Kidney capillary endothelial cell (primary cell): ENCODE measurements around the gene CUX1.
"Not testable (repeated sequence)": the region's sequence is repeated elsewhere in the genome, so short reads cannot be mapped to it uniquely, and the experiment has no call there.

Experiments used
- DNase-seq: peaks from one replicate; pipeline ENCODE4 v3.0.0-alpha.2; 2018; ENCODE audit warnings: low spot score

Gene CUX1

DNA sequence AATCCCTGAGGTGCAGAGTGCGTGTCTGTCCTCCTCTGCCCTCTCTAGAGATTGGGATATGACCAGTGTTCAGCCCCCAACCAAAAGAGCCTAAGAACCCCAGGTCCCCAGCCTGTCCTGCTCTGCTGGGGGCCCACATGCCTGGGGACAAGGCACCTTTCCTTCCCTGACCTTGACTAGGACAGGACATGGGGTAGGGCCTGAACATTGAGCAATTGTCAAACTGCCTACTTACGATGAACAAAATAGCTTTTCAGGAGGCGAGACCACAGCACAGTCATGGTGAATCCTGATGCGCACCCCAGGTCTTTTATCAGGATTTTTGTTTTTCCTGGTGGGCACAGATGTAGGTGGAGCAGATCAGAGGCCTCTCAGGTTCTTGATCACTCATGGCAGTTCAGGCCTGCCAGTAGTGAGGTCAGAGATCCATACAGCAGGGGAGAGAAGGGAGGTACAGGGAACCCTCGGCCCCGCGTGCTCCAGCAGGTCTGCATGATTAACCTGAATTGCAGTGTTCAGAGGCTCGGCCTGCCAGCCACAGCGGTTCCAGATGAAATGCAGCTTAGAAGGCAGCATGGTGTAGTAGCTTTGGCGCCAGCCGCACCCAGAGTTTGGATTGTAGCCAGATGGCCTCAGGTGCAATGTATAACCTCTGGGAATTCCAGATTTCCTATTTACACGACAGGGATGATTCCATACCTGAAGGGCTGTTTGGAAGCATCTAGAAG, 191.3 kb downstream of the CUX1 start:
- DNase-seq, result no peak

DNA sequence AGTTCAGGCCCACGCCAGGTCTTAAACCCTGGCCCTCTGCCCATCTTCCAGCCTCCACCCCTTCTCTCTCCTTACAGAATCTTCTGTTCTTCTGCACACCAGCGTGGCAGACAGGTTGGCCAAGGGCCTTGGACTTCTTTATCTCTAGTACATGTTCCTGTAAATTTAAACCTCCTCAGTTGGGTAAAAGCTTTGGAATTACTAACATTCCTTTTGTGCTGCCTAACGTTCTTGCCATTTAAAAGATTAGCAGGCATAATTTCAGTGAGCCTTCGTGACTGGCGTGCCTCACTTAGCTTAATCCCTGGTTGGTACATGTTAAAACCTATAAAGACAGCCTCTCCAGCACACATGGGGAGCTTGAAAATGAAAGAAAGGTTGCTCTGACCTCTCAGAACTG, 192.2 kb downstream of the CUX1 start:
- DNase-seq, result no peak

DNA sequence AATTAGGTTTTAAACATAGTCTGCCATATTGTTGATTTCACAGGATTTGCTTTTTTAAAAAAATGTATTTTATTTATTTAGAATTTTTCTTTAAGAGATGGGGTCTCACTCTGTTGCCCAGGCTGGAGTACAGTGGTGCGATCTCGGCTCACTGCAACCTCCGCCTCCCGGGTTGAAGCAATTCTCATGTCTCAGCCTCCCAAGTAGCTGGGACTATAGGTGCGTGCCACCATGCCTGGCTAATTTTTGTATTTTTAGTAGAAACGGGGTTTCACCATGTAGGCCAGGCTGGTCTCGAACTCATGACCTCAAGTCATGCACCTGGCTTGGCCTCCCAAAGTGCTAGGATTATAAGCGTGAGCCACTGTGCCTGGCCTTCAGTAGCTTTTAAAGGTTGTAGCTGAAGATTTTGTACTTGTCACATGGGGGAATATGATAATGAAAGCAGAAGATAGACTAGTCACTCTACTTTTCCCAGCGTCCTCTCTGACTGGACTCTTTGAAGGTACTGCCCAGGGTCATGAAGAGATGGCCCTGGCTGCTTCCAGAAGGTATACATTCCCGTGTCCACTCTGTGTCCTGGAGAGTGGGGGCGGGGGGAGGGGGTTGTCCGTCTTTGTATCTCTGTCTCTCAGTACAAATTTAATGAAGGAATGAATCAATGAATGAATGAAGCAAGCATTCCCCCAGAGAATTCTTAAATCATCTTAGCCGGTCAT, 194.8 kb downstream of the CUX1 start:
- DNase-seq, result not testable (repeated sequence)

DNA sequence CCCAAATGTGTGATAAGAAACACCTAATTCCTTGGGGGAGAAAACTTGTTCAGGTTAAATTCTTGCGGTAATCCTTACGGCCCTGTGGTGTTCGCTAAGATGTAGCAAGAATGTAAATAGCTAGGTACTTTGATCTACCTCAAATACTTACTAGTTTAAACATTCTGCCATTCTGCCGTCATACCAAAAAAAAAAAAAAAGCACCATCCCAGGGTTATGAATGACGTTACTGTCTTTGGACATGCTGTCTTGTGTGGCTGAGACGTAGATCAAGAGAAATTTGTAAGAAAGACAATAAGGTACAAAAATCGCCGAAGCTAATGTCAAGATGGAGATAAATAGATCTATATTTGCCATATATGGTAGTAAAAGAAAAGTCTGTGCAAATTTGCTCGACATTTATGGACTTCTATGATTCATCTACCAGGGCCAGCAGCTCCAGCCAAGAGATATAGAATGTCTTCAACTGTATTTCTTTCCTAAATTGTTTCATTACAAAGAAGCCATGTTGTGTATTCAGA, 195.6 kb downstream of the CUX1 start:
- DNase-seq, result no peak

DNA sequence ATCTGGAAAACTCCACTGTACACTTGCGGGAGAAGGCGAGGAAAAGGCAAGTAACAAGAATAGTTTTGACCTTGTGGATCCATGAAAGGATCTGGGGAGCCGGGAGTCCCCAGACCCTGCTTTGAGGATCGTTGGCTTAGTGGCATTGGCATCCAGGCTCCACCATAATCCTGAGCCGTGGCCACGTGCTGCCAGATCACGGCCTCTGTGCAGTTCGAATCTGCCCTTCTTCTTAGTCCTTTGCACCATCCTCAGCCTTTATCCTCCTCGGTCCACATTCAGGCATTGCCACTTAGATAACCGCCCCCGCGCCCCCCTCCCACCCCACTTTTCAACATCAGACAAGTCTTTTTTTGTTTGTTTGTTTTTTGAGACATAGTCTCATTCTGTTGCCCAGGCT, 201.4 kb downstream of the CUX1 start:
- DNase-seq, result no peak

DNA sequence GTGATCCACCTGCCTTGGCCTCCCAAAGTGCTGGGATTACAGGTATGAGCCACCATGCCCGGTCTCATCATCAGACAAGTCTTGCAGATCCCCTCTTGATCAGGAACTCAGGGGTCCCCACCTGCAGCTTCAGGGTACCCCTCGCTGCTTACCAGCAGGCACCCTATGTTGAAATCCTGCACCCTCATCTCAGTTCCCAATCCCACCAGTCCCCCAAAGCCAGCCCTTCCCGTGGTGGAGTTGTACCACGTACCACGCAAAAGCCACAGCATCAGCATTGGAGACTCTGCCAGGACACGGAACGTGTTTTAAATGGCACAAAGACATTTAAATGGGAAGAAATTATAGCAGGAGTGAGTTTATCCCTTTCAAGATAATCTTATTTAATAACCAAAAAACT, 202.0 kb downstream of the CUX1 start:
- DNase-seq, result no peak

DNA sequence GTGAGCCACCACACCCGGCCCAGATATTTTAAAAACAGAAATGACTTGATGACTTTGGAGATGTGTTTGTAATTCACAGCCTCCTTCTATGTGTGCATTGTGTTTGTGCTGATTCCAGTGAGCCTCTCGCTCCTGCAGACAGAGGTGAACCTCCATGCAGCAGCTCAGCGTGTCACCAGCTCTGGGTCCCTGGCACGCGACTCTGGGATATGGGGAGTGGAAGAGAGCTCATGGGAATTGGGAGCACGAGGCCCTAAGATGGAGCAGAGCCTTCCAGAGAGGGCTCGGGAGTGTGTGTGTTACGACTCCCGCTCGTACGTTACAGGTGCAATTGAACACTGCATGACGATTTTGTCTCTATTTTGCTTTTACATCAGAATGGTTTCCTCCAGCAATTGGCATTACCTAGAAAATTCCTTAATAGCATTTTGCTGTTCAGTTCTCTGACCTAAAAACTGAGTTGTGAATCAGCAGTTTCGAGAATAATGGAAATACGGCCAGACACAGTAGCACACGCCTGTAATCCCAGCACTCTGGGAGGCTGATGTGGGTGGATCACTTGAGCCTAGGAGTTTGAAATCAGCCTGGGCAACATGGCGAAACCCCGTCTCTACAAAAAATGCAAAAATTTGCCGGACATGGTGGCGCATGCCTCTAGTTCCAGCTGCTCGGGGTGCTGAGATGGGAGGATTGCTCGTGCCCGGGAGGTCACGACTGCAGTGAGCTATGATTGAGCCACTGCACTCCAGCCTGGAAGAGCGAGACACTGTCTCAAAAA, 204.6 kb downstream of the CUX1 start:
- DNase-seq, result no peak

DNA sequence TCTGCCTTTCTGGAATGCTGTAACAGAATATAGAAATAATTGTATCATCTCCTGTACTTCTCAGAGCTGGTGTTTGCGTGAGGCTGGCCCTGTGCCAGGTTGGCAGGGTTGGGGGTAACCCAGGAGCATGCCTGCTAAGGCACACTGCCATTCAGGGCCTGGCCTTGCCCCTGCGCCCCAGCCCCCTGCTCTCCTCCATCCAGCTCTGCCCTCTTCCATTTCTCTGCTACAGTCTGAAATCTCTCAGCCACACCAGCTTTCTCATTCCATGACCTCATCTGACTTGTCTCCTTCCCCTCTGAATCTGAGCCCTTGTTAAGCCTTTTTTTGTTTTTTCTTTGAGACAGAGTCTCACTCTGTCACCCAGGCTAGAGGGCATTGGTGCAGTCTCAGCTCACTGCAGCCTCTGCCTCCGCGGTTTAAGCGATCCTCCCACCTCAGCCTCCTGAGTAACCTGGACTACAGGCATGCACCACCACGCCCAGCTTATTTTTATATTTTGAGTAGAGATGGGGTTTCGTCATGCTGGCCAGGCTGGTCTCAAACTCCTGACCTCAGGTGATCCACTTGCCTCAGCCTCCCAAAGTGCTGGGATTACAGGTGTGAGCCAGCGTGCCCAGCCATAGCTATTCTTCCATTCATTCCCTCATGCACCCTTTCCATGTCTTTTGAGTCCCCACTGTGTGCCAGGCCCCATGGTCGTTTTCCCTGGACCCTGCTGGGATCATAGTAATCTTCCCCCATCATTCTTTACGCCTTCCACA, 206.8 kb downstream of the CUX1 start:
- DNase-seq, result no peak

DNA sequence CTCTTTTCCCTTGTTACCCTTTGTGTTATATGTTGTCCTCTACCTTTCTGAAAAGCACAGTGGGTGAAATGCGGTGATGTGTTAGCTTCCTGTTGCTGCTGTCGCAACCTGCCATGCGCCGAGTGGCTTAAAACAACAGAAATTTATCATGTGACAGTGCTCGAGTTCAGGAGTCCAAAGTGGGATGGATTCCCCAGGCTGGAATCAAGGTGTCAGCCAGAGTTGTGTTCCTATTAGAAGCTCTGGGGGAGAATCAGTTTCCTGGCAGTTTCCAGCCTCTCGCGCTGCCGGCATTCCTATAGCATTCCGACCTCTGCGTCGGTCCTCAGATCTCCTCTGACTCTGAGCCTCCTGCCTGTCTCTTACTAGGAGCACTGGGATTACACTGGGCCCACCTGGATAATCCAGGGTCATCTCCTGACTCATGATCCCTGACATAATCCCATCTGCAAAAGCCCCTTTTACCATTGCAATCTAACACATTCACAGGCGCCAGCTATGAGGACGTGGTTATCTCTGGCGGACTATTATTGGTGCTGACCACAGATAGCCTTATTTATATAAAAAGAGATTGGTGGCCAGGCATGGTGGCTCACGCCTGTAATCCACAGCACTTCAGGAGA, 207.5 kb downstream of the CUX1 start:
- no peak for DNase-seq

DNA sequence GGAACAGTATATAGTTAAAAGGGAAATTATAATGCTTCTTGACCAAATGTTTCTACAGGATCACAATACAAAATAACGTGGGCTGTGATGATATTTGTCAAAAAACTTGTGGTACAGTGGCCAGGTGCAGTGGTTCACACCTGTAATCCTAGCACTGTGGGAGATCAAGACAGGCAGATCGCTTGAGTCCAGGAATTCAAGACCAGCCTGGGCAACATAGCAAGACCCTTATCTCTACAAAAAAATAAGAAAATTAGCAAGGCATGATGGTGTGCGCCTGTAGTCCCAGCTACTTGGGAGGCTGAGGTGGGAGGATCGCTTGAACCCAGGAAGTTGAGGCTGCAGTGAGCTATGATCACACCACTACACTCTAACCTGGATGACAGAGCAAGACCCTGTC, 208.4 kb downstream of the CUX1 start:
- DNase-seq, result not testable (repeated sequence)

DNA sequence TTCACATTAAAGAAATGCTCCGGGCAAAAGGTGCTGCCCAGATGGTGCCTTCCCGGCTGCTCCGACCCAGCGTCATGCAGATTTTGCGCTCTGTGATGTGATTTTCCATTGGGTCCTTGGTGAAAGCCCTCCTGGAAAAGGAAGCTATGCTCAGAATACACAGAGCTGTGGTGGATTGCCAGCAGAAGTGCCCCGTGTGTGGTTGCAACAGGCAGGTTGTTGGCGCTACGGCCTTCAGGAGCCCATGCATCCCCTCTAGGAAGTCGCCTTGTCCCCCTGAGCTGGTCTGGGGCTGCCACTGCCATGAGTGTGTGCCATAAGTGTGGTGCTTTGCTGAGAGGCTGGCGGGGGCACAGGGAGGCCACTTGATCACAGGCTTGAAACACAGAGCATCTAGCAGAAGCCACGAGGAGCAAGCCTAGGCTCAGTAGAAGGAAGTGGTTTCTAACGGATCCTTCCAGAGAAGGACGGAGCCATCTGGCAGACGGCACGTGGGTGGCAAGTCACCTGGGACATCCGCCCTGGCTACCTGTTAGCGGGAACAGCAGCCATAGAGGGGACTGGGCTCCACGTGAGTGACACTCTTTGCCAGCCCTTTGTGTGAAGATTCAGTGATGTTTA, 210.9 kb downstream of the CUX1 start:
- DNase-seq, result no peak

DNA sequence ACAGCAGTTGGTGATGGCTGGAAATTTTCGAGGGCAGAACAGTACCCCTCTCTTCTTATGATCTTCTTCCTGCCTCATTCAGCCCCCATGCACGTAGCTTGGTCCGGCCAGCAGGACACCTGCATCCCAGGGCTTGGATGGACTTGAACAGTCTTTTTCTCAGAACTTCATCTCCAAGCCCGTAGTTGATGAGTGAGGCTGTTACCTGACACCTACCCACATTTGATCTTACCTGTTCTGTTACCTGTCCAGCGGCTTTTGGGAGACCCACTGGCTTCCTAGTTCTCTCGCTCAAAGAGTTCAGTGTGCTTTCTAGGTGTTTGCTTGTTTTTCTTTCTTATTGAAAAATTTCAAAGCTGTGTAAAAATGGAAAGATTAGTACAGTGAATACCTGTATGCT, 212.2 kb downstream of the CUX1 start:
- DNase-seq, result no peak

DNA sequence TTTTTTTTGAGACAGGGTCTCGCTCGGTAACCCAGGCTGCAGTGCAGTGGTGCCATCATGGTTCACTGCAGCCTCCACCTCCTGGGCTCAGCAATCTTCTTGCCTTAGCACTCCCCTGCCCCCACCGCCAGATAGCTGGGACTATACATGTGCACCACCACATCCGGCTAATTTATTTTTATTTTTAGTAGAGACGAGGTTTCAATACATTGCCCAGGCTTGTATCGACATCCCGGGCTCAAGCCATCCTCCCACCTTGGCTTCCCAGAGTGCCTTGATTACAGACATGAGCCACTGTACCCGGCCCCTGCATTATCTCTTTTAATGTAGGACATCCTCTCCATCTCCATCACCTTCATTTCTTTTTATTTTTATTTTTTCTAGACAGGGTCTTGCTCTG, 213.3 kb downstream of the CUX1 start:
- no peak for DNase-seq

DNA sequence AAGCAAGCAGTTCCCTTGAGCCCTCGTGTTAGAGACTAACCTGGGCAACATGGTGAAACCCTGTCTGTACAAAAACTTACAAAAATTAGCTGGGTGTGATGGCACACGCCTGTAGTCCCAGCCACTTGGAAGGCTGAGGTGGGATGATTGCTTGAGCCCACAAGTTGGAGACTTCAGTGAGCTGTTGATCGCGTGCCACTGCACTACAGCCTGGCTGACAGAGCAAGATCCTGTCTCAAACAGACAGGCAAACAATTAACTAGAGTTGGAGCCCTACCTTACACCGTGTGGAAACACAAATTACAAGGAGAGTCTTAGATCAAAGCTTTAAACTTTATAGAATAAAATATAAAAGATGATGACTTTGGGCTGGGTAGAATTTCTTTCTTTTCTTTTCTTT, 219.5 kb downstream of the CUX1 start:
- no peak for DNase-seq

DNA sequence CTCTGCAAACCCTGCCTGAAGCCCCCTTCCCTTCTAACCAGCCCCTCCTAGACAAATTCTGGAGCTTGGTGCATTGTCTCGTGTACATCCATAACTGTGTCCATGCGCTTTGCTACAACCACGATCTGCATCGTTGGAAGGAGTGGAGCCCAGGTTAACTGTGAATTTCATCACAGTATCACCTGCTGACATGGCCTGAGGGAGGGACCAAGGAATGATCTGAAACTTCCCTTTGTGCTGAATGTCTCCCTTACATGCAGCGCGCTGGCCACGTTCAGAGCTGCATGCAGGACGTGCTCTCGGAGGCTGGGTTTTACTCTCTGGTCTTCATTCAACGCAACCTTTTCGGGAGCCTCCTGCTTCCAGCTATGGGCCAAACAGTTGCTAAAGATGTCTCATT, 222.3 kb downstream of the CUX1 start:
- DNase-seq, result no peak

DNA sequence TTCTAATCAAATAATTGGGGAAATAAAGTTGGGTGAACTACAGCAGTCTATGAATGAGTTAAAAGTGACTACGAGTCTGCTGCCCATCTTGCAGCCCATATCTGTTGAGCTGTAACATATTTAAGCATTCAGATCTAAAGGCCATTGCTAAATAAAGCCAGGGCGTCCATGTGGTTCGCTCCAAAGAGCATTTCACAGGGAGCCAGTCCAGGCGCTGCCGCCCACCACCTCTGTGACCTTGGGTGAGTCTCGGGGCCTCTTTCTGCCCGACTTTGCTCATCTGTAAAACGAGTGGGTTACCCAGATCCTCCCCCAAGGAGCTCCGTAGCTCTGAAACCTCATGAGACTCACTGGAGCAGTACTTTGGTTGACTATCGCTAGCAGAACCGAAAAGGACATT, 223.1 kb downstream of the CUX1 start:
- no peak for DNase-seq

DNA sequence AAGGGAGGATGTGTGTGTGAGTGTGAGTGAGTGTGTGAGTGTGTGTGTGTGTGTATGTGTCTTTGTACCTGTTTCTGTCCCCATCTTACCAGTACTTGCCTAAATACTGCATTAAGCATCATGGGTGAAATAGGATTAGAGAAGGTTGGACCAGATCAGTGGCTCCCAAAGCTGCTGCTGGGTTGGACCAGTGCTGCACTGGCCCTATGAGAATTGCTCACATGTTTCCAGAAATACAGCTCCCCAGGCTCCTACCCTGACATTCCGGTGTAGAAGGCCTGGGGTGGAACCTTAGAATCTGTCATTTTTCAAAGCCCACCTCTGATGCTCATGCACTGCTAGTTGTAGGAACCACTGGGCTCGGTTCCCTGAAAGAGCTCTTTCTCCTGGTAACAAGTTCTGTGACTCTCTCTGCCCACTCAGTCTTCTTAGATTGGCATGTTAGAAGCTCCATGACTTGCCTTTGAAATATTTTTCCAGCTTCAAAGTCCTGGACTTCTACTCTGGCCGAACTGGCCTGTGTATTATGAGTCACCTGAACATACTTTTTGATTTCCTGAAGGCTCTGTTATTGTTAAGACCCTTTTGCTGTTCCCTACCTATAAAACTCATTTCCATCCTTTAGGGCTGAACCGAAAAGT, 224.7 kb downstream of the CUX1 start:
- DNase-seq, result peak; percentile 55

DNA sequence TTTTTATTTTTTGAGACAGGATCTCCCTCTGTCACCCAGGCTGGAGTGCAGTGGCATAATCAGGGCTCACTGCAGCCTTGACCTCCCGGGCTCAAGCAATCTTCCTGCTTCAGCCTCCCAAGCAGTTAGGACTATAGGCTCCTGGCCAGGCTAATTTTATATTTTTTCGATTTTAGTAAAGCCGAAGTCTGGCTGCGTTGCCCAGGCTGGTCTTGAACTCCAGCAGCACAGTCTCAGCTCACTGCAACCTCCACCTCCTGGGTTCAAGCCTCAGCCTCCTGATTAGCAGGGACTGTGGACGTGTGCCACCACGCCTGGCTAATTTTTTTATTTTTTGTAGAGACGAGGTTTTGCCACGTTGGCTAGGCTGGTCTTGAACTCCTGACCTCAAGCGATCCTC, 225.4 kb downstream of the CUX1 start:
- DNase-seq, result not testable (repeated sequence)

DNA sequence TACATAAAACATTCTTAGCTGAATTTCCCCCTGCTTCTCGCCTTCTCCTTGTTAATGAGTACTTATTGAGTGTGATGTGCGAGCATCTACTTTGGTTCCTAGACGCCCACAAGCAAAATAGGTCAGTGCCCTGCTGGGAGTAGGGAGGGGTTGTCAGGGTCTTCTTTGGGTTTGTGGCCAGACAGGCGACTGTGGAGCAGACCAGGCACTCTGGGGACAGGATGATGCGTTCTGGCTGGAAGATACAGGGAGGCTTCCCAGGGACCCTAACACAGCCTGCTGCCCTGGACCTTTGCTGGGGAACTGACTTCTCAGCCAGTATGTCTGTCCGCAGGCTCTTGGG, 227.2 kb downstream of the CUX1 start:
- DNase-seq, result no peak

DNA sequence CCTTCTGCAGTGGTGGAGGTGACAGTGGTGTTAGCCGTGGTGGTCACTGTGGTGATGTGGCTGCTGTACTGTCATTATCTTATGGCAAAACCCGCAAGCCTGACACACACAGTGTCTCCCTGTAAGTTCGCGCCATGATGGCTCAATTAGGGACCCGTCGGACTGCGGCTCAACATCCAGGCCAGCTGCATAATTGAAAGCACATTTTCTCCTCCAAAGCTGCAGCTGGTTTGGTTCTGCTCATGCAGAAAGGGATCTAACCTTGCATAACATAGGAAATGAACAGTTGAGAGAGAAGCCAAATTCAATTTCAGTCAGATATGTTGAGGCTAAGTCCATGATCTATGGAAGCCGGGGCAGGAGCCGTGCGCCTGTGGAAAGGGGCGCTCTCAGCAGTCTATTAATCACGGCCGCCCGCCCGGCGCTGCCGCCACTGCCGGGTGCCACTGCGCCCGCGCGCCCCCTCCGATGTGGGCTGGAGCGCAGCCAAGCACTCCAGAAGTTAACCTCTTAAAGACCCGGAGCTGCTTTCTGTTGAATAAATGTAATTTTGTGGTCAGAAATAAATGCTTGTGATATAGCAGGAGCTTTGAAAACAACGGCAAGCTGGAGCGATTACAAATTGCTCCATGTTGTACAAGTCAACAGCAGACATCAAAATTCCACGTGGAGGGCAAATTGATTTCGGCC, 227.7 kb downstream of the CUX1 start:
- peak; percentile 21 for DNase-seq
